ENCODE data around the gene LILRA5. TPM values are rescaled to one million over a fixed set of nuclear protein-coding genes. Genes with fewer than 3 reads are reported as not detected.
"Not testable (repeated sequence)": the region's sequence is repeated elsewhere in the genome, so short reads cannot be mapped to it uniquely, and the experiment has no call there.

The LILRA5 gene
- total RNA-seq (2014; rRNA removed; shearing (Covaris generic); ENCODE audit: low replicate concordance), result not detected in 2 replicates

GRCh38 chr19:54312436-54313377 lies at the start of gene LILRA5:
Gene LILRA5, minus strand, starts transcription at chr19:54313166. Its CDS starts 147 bp downstream, at chr19:54313019.
- DNase-seq (ENCODE audit: low read depth), result no peak
- in situ Hi-C loops (cut with HindIII; ENCODE audit: low pct_unique_long_range_greater_than_20kb, low sequenced_read_pairs), result no loop called here

GRCh38 chr19:54361680-54362422 lies 48.9 kb upstream of the LILRA5 start:
- DNase-seq (ENCODE audit: low read depth); in situ Hi-C loops (cut with HindIII; ENCODE audit: low pct_unique_long_range_greater_than_20kb, low sequenced_read_pairs): not testable (repeated sequence)

- in situ Hi-C loops (cut with HindIII; ENCODE audit: low pct_unique_long_range_greater_than_20kb, low sequenced_read_pairs); DNase-seq (ENCODE audit: low read depth): not testable (repeated sequence)
Measured at GRCh38 chr19:54359149-54359820, 46.3 kb upstream of the LILRA5 start.

- in situ Hi-C loops (cut with HindIII; ENCODE audit: low pct_unique_long_range_greater_than_20kb, low sequenced_read_pairs), result no loop called here
- DNase-seq (ENCODE audit: low read depth), result no peak
Measured at GRCh38 chr19:54357381-54357780, 44.4 kb upstream of the LILRA5 start.

GRCh38 chr19:54356444-54357056 lies 43.6 kb upstream of the LILRA5 start:
- no peak for DNase-seq (ENCODE audit: low read depth)
- in situ Hi-C loops (cut with HindIII; ENCODE audit: low pct_unique_long_range_greater_than_20kb, low sequenced_read_pairs), result no loop called here

GRCh38 chr19:54355675-54356074 lies 42.7 kb upstream of the LILRA5 start:
- in situ Hi-C loops (cut with HindIII; ENCODE audit: low pct_unique_long_range_greater_than_20kb, low sequenced_read_pairs), result no loop called here
- DNase-seq (ENCODE audit: low read depth), result no peak

GRCh38 chr19:54354761-54355160 lies 41.8 kb upstream of the LILRA5 start:
- in situ Hi-C loops (cut with HindIII; ENCODE audit: low pct_unique_long_range_greater_than_20kb, low sequenced_read_pairs), result no loop called here
- no peak for DNase-seq (ENCODE audit: low read depth)

GRCh38 chr19:54352546-54352945 lies 39.6 kb upstream of the LILRA5 start:
- no peak for DNase-seq (ENCODE audit: low read depth)
- in situ Hi-C loops (cut with HindIII; ENCODE audit: low pct_unique_long_range_greater_than_20kb, low sequenced_read_pairs), result no loop called here

- in situ Hi-C loops (cut with HindIII; ENCODE audit: low pct_unique_long_range_greater_than_20kb, low sequenced_read_pairs), result no loop called here
- no peak for DNase-seq (ENCODE audit: low read depth)
Measured at GRCh38 chr19:54352041-54352440, 39.1 kb upstream of the LILRA5 start.

GRCh38 chr19:54351474-54351873 lies 38.5 kb upstream of the LILRA5 start:
- in situ Hi-C loops (cut with HindIII; ENCODE audit: low pct_unique_long_range_greater_than_20kb, low sequenced_read_pairs), result no loop called here
- DNase-seq (ENCODE audit: low read depth), result no peak

GRCh38 chr19:54345938-54346386 lies 33.0 kb upstream of the LILRA5 start:
- DNase-seq (ENCODE audit: low read depth), result no peak
- in situ Hi-C loops (cut with HindIII; ENCODE audit: low pct_unique_long_range_greater_than_20kb, low sequenced_read_pairs), result no loop called here

- DNase-seq (ENCODE audit: low read depth), result no peak
- in situ Hi-C loops (cut with HindIII; ENCODE audit: low pct_unique_long_range_greater_than_20kb, low sequenced_read_pairs), result no loop called here
Measured at GRCh38 chr19:54343868-54344267, 30.9 kb upstream of the LILRA5 start.

- no peak for DNase-seq (ENCODE audit: low read depth)
- in situ Hi-C loops (cut with HindIII; ENCODE audit: low pct_unique_long_range_greater_than_20kb, low sequenced_read_pairs), result no loop called here
Measured at GRCh38 chr19:54341295-54341694, 28.3 kb upstream of the LILRA5 start.

GRCh38 chr19:54339646-54340358 lies 26.8 kb upstream of the LILRA5 start:
- DNase-seq (ENCODE audit: low read depth), result no peak
- in situ Hi-C loops (cut with HindIII; ENCODE audit: low pct_unique_long_range_greater_than_20kb, low sequenced_read_pairs), result no loop called here

- in situ Hi-C loops (cut with HindIII; ENCODE audit: low pct_unique_long_range_greater_than_20kb, low sequenced_read_pairs), result no loop called here
- no peak for DNase-seq (ENCODE audit: low read depth)
Measured at GRCh38 chr19:54338521-54338920, 25.6 kb upstream of the LILRA5 start.

GRCh38 chr19:54337858-54338230 lies 24.9 kb upstream of the LILRA5 start:
- DNase-seq (ENCODE audit: low read depth), result no peak
- in situ Hi-C loops (cut with HindIII; ENCODE audit: low pct_unique_long_range_greater_than_20kb, low sequenced_read_pairs), result no loop called here

GRCh38 chr19:54336893-54337857 lies 24.2 kb upstream of the LILRA5 start:
- in situ Hi-C loops (cut with HindIII; ENCODE audit: low pct_unique_long_range_greater_than_20kb, low sequenced_read_pairs), result no loop called here
- no peak for DNase-seq (ENCODE audit: low read depth)

Data from Caki2 (cell line).